Stimulated activated CD4-positive, alpha-beta T cell treated with anti-CD3 and anti-CD28 coated beads, Interleukin-15, amount 100 ng/mL, for 48 hours (primary cell): Measurements from ENCODE around the gene GBX1.

Experiments used
- DNase-seq, 2 donors: peaks; one replicate each; pipeline ENCODE4 v3.0.0-alpha.2; 2020; ENCODE audit warnings: low read depth in 2 of 2

The GBX1 gene

GRCh38 chr7:151139791-151140190, 27.7 kb downstream of the GBX1 start:
- DNase-seq: no peak

- DNase-seq: no peak
Observed at GRCh38 chr7:151139071-151139790, 28.3 kb downstream of the GBX1 start.

GRCh38 chr7:151138153-151138851, 29.2 kb downstream of the GBX1 start:
- DNase-seq: no peak

GRCh38 chr7:151137791-151138152, 29.7 kb downstream of the GBX1 start:
- DNase-seq: no peak

DNA sequence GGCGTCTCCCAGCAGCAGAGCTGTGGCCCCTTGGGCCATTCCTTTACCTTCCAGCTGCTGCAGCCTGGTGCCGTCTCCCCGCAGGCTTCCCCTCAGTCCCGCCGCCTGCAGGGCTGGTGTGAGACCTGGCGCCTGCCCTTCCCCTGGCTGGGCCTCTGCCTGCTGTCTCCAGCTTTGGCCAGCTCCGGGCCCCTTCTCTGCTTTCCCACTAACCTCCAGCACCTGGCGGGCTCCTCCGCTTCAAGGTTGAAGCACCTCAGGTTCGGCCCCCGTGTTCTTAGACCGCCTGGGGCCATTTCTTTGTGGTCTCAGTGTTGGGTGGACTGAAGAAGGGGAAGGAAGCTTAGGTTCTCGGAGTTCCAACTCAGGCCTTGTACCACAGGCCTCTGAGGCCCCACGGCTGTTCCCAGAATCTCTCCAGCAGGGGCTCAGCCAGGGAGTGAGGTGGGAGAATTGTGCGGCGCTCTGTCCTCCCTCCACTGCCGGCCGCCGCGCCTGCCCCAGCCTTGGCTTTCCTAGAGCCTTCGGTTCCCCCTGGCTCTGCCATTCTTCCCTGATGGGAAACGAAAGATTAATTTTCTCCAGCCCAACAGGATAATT, 30.3 kb downstream of the GBX1 start:
- no peak for DNase-seq

DNA sequence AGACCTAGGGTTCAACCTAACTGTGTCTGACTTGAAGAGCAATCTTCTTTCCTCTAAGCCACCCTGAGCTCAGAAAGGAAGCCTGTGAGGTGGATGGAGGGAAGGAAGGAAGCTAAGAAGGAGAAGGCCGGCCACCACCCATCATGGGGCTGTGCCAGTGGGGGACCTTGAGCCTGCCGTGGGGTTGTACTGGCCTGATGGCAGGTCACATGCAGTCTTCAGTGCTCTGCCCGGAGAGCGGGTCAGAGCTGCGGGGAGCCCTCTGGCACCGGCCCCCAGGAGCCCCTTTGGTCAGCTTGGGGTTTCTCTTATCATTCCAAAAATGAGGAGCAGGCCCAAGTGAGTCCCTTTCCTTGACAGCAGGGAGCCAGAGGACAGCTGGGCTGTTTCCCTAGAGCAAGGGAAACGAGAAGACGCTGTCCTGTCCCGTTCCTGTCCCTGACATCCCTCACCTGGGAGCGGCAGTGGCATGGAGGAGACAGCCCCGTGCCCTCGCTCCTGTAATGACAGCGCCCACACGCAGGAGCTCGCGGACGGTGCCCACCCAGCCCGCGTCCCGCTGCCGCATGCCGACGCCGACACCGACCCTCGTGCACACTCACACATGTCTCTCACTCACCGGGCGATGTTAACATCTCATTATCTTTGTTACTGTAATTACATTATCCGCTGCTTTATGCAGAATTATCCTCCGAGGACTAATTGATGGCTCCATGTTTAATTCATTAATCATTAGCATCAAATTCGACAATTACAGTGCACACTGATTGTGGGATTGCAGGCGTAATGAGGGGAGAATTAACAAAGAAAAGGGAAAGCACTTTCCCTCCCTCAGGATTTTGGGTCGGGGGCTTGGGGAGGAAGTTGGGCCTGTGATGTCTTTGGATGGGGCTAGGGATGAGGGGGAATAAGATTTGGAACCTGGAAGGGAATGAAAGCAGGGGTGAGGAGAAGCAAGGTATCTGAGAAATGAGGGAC, 31.3 kb downstream of the GBX1 start:
- no peak for DNase-seq

GRCh38 chr7:151135525-151135845, 32.0 kb downstream of the GBX1 start:
- DNase-seq: no peak

GRCh38 chr7:151134743-151135524, 32.6 kb downstream of the GBX1 start:
- DNase-seq: no peak

DNA sequence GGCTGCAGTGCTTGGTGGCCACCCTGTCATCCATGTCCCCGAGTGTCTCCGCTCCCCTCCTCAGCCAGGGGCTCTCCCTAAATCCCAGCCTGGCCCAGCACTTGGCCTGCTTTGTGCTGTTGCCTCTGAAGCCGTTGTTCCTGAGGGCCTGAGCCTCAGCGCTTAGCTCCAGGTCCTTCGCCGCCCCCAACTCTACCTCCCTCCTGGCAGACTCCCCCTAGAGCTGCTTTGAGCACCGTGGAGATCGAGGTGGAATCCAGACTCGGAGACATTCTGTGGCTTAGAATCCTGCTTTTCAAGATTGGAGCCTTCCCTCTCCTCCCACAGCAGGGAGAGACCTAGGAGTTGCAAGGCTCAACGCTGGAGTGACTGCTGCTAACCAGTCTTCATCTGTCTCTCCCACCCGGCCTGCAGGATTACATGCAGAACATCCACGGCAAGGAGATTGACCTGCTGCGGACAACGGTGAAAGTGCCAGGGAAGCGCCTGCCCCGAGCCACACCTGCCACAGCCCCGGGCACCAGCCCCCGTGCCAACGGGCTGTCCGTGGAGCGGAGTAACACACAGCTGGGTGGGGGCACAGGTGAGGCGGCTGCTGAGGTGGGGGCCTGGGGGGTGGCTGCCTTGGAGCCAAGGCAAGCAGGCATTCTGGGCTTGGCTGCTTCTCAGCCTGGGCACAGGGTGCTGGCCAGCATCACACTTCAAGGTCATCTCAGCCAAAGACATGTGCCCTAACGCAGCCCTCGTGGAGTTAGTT, 33.3 kb downstream of the GBX1 start:
- no peak for DNase-seq

GRCh38 chr7:151133266-151133985, 34.1 kb downstream of the GBX1 start:
- DNase-seq: no peak

DNA sequence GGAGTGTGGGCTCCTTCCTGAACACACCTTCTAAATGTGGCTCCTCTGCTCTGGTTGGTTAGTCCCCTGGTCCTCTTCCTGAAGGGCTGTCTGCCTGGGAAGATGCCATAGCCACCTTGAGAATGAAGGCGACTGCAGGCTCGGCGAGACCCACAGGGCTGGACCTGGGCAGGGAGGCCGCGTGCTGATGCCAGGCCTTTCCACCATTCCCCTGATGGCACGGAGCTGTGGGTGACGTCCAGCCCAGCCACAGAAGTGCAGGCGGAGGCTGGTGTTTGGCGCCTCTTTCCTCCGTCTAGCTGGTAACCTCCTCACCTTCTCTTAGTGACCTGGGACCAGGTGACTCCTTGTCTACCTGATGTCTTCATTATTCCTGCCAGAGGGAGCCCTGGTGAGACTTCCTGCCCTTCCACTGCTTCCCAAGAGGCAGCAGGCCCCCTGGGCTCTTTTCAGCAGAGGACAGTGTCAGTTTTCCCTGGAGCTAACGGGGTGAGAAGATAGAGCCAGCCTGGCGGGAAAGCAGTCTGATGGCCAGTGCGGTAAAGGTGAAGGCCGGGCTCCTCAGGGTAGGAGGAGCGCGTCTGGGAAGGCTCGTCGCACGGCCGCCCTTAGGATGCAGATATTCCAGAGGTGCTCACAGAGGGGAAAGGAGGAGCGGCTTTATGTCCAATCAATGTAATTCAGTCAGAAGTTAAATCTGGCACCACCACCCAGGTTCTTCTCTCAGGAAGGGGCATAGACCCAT, 34.9 kb downstream of the GBX1 start:
- DNase-seq: no peak

DNA sequence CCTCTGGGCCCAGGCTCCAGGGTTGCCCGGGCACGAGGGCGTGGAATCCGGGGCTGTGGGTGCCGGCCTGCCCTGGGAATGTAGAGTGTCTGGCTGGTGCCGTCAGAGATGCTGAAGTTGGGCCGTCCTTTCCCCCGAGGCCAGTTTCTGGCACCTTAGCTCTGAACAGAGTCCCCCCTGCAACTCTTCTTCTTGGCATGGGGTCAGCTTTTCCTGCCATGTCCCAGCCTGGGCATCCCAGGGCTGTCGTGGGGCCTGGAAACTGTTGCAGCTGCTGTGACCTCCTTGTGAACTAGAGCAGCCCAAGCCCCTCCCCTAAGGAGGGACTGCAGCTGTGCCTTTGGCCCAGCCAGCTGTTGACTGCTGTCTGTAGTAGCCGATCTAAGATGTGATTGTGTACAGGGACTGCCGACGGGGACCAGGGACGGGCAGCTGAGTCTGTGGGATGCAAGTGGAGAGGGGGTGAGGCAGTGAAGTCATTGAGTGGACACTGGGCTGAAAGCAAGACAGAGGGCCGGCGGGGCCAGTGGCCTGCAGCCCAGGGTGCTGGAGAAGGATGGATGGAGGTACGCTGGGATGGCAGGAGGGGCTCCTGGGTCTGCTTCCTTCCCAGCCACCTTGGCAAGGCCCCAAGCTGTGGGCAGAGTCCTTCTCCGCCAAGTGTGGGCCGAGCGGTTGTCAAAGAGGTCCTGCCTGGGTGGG, 35.8 kb downstream of the GBX1 start:
- no peak for DNase-seq

GRCh38 chr7:151131224-151131591, 36.3 kb downstream of the GBX1 start:
- no peak for DNase-seq

DNA sequence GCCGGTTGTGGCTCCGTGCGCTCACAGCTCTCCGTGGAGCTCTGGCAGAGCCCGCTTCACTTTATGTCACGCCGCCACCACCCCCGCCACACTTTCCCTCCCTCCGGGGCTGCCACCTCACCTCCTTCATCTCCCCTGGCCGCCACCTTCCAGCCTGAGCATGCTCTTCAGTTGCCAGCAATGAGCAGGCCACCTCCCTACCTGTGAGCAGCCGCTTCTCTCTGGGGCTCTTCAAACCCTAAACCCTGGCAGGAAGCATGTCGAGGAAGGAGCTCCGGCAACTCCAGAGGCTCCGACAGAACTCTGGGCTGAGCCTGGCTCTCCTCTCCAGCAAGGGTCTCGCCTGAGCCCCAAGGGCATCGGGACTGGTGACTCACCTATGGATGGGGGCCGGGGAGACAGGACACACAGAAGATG, 36.7 kb downstream of the GBX1 start:
- no peak for DNase-seq

GRCh38 chr7:151129960-151130591, 37.4 kb downstream of the GBX1 start:
- no peak for DNase-seq

GRCh38 chr7:151129117-151129959, 38.2 kb downstream of the GBX1 start:
- DNase-seq: no peak

DNA sequence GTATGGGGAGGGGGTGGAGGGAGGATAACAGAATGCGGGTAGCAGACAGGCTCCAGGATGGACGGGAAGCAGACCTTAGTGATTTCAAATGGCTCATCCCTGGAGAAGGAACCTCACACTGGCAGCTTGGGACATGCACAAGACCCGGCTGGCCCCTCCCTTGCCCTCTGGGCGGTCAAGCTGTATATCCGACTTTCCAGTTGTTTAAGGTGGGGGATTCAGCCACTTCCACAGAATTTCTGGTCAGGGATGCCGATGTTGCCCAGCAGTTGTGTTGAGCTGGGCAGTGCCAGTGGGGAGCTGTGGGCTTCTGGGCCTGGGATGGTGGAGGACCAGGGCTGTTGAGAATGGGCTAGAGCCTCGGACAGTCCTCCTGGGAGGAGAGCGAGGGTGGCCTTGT, 38.8 kb downstream of the GBX1 start:
- DNase-seq: no peak
